Measurements from ENCODE around the gene NPB.
"Not testable (repeated sequence)": the region's sequence is repeated elsewhere in the genome, so short reads cannot be mapped to it uniquely, and the experiment has no call there.

Gene NPB

DNA sequence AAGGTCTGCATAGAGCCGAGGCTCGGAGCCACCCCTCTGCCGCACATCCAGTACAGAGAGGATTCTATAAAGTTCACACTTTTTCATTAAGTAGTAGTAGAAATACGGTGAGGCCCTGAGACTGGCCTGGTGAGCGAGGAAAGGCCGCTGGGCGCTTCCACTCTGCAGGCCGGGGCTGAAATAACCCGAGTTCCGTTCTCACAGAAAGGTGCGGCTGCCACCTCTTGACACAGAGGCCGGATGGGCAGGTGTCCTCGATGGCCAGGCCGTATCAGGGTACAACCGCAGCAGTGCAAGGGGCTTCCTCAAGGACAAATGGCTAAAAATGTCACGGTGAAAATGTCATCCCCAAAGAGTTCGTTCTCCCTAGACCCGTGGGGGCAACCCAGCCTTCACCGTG, 9.9 kb downstream of the NPB start:
- DNase-seq (ENCODE audit: low spot score) = no peak

DNA sequence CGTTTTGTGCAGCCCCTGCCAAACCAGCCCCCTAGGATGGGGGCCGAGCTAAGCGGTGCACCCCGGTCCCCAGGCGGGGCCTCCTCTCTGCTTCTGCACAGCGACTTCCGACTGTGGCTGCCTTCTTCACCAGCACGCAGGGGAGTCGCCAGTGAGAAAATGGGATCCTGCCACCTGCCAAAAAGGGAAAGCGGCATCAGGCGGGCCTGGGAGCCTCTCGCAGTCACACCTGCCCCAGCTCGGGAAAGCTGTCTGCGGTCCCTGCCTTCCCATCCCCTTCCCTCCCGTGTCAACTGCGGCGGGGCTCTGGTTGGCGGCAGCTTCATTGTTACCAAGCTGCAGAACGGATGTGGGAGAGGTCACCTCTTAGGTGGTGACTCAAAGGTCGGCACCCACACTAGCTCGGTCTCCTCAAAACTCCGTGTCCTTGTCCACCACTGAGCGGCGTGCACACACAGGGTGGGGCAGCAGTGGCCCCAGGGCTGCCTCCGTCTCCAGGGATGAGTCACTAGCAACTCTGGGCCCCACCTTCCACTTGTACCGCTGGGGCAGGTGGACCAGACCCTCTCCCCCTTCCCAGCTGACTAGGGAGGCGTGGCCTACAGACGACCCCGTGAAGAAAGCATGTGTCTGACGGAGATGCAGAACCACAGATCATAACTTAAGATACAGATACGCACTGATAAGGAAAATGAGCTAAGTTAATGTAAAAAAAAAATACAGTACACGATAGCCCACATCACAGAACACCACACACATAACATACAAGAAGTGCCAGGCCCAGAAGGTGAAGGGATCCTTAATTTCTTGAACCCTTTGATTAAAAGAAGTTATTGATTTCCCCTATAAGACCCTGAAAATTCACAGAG, 10.6 kb downstream of the NPB start:
- DNase-seq (ENCODE audit: low spot score) = no peak

DNA sequence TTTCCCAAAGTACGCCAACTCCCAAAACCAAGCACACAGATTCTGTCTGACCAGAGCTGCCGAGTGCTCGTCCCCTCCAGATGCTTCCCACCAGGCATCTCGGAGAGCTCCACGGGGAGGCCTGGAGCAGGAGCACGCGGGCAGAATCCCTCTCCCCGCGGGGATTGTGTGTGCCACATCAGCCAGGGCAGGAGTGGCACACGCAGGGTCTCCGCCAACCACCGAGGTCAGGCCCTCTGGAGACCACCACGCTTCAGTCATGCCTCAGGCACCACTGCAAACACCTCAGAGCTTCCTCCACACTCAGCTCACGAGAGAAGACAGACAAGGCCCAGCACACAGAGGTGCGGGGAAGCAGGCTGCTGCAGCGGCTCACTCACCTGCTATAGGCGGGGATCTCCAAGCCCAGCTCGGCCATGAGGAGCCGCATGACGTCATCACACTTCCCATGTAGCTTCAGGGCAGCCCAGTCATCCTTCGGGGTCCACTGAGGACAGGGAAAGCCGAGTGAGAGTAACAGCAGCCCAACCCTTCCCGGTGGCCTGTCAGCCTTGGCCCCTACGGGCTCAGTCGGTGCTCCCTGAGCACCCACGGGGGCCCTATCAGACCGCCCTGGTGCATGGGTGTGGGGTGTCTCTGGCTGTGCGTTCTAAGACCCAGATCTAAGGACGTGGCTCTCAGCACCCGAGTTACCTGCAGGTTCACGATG, 11.5 kb downstream of the NPB start:
- DNase-seq (ENCODE audit: low spot score) = no peak

DNA sequence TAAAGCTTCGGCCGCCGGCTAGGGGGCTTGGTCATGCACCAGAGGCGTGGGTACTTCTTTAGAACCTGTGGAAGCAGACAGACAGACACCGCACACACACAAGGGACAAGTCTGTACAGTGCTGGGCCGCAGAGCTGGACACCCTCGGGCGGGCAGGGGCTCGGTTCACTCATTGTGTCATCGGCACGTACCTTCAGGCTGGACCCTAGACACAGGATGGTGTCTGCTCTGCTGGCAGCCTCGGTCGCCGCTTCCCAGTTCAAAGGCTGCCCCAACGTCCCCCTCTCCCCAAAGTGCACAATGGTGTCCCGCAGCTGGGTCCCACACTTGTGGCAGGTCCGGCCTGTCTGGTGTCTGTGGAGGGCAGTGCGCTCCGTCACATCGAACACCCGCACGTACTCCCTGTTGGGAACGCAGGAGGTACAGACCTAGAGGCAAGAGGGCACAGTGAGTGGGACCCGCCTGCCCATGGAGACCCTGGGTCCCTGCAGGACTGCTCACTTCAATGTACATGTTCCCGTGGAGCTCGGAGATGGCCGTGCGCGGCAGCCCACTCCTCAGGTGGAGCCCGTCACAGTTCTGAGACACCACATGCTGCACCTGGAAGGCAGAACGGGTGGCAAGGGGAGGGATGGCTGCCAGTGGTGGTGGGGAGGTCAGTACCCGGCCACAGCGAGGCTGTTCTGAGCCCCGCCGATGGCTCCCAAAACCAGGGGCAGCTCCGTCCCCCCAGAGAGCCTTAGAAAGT, 12.2 kb downstream of the NPB start:
- DNase-seq (ENCODE audit: low spot score) = no peak

DNA sequence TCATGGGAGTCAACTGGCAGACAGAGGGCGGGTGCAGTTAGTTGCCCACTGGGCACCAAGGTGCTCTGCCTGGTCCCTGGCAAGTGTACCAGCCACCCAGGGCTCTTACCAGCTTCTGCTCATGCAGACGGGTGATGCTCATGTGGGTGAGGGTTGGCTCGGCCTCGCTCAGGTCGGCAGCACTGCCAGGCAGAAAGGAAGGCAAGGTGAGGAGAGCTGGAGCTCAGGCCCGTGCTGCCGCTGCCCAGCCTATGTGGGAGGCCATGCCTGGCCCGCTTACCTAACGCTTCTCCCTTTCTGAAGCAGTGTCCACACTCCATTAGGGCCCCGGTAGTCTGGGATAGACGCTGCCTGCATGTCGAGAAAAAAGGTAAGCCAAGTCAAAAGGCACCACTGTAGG, 13.3 kb downstream of the NPB start:
- DNase-seq (ENCODE audit: low spot score) = no peak

DNA sequence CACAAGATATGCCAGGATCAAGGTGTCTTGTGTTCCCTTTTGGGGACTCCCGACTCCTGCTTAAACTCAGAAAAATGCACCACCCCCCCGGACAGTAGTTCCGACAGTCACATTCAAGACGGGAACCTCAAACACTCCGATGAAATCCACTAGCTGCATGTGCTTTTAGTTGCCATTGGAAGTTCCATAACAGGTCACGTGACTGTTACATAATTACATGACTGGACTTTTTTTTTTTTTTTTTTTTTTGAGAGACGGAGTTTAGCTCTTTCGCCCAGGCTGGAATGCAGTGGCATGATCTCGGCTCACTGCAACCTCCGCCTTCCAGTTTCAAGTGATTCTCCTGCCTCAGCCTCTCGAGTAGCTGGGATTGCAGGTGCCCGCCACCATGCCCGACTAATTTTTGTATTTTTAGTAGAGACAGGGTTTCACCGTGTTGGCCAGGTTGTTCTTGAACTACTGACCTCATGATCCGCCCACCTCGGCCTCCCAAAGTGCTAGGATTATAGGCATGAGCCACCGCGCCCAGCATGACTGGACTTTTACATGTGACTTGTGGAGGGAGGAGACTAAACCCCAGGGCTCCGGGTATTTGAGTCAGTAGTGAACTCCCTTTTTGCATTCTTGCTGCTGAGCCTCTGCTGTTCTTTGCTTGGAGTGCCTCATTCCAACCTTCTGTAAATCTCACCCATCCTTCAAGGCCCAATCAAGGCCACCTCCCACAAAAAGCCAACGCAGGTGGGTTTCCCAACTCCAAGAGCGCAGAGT, 14.4 kb downstream of the NPB start:
- peak; percentile 70 for DNase-seq (ENCODE audit: low spot score)

DNA sequence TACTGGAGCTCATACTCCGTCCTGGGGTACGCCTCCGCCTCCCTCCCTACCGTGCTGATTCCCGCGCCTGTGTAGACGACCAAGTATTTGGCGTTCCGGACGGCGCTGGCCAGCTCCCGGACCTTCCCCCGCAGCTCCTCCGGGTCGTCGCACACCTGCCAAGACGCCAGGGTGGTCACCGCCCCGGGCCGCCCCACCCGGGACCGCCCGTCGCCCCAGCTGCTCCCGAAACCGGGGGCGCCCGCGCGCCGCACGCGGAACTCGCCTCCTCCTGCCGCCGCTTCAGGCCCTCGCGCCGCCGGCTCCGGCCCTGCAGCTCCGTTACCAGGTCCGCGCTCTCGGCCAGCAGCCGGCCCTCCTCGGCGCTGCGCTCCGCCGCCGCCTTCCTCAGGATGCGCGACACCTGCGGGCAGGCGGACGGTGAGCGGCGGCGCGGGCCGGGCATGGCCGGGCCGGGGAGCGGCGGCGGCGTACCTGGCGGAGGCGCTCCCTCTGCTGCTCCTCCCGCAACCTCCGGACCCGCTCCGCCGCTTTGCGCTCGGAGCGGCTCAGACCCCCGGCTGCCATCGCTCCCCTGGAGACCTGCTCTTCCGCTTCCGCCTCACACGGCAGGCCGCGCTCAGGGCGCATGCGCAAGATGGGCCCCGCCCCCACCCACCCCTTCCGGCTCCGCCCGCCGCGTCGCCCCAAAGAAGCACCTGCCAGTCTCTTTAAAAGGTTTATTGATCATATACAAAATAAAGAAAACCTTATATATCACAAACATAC, 15.7 kb downstream of the NPB start, which contains the start of gene SIRT7:
TSS of gene SIRT7 (minus strand) at position 612 of the 768 bp plus-strand sequence. CDS start at position 567, 45 bp downstream.
- DNase-seq (ENCODE audit: low spot score) = peak; percentile 97

DNA sequence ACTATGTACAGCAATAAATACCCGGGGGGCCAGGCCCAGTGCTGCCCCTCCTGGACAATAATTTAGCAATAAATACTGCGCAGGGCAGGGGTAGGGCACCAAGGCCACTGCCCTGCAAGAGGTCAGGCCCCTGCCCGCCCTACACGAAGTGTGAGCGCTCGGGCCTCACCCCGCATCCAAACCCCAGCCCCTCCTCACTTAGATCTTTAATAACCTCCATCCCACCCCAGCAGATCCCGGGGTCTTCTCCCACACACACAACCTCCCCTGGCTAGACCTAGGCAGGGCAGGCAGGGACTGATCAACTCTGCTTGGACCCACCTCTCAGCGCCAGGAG, 16.3 kb downstream of the NPB start:
- not testable (repeated sequence) for DNase-seq (ENCODE audit: low spot score)

DNA sequence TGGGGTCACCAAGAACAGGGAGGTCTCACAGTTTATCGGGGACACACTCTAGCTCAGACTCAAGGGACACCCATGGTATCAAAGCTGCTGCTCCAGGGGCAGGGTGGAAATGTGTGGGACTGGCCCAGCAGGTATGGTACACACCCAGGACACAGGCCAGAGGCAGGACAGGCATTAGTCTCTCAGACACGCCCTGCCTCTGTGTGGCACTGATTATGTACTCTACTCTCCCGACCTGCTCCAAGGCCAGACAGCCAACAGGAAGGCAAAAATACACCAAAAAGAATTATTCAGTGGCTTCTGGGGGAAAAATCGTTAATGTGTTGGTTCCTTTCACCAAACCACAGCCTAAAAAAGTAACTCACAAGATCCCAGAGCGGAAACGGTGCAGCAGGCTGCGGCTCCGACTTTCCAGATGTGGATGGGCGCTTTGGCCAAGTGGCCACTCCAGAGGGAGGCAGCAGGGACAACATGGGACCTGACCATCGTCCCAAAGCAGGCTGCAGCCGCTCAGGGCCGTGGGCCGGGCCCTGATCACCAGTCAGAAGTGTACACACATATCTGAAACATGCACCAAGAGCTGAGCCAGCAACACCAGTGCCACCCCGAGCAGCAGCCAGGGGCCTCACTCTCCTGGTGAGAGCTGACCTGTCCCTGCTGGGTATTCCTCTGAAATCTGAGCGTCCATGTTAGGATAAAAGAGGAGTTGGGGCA, 17.0 kb downstream of the NPB start:
- no peak for DNase-seq (ENCODE audit: low spot score)

DNA sequence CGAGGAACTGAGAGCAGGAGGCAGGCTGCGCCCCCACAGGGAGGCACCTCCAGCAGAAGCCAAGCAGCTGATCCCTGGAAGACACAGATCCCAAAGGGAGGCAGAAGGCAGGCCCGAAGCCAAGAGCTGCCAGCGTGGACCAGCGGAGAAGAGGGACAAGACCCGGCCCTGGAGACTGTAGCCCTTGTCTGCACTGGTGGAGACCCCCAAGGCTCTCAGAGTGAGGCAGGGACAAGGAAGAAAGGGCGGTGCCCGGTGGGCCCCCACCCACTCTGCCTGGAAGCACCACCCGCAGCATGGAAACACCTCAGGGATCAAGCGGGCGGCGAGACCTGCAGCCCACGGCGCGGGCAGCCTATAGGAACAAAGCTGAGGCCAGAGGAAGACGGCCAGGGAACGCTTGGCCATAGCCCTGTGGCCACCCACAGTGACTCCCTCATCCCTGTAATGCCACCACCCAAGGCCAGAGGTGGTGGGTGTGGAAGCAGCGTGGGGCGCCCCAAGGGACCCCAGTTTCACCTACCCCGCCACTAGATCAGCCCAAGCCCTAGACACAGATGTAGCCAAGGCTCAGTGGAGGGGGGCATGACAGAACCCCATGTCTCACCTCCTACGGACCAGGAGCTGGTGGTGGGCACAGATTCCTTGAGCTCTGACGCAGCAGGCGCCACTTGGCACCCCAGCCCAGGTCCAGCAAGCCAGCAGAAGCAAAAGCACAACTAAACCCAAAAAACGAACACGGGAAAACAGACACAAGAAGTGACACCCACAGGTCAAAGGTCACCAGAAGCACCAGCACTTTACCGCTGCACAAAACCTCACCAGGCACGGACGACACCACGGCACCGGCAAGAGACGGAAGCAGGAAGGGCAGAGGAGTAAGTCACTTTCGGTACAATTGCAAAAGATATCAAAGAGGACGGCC, 18.8 kb downstream of the NPB start:
- DNase-seq (ENCODE audit: low spot score) = no peak

DNA sequence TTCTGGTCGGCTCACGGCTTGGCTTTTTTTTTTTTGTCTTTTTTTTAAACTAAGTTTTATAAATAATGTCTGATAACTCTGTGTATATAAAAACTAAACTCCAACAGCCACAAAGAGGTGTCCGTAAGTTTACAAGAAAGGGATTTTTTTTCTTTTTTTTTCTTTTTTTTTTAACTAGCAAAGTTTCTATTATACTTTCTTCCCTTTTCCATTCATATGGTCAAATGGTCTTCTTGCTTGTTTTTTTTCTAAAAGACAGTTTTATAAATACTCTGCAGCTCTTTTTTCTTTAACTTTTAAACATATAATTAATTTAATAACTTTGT, 19.5 kb downstream of the NPB start:
- DNase-seq (ENCODE audit: low spot score) = no peak

DNA sequence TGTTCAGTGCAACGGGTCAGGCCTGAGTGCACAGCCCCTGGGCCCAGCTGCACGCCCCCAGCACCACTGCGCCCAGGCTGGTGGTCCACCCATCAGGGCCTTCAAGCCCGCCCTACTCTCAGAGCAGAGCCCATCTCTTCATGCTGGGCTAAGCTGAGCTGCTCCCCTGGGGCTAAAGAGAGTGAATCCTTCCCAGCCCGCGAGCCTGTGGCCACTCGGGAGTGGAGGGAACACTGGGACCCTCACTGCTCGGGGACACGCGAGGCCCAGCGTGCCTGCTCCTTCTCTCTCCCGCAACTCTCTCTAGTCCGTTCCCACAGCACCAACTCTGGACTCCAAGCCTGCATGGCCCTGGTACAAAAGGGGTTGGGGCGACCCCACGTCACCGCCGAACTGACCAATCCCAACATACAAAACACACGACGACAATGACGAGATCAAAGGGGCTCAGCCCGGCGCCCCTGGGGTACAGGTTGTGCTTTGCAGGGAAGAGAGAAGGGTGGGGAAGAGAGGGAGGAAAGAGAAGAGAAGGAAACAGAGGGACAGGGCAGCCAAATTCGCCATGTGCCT, 20.0 kb downstream of the NPB start:
- no peak for DNase-seq (ENCODE audit: low spot score)

DNA sequence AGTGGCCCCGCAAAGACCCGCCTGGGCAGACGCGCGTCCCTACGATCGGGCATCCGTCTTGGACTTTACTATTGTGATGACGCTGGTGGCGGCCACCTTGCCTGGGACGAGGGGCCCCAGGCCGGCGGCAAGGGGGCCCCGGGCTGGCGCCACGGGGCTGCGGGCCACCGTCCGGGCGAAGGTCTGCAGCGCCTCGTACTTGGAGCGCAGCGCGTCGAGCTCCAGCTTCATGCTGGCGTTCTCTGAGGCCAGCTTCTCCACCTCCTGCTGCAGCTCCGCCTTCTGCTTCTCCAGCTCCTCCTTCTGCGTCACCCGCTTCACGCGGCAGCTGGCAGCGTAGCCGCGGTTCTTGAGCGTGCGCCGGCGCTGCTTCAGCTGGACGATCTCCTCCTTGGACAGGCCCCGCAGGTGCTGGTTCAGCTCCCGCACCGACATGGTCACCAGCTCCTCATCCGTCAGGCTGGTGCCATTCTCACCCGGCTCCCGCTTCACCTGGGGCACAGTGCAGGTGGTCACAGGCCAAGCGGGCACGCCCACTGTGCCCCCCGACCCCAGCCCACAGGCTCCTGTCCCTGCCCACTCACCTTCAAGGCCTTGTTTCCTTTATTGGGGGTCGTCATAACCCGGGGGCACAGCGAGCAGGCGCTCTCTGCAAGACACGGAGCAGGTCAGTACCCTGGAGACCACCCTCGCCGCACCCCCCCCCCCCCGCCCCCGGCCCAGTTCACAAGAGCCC, 20.7 kb downstream of the NPB start:
- DNase-seq (ENCODE audit: low spot score) = no peak

DNA sequence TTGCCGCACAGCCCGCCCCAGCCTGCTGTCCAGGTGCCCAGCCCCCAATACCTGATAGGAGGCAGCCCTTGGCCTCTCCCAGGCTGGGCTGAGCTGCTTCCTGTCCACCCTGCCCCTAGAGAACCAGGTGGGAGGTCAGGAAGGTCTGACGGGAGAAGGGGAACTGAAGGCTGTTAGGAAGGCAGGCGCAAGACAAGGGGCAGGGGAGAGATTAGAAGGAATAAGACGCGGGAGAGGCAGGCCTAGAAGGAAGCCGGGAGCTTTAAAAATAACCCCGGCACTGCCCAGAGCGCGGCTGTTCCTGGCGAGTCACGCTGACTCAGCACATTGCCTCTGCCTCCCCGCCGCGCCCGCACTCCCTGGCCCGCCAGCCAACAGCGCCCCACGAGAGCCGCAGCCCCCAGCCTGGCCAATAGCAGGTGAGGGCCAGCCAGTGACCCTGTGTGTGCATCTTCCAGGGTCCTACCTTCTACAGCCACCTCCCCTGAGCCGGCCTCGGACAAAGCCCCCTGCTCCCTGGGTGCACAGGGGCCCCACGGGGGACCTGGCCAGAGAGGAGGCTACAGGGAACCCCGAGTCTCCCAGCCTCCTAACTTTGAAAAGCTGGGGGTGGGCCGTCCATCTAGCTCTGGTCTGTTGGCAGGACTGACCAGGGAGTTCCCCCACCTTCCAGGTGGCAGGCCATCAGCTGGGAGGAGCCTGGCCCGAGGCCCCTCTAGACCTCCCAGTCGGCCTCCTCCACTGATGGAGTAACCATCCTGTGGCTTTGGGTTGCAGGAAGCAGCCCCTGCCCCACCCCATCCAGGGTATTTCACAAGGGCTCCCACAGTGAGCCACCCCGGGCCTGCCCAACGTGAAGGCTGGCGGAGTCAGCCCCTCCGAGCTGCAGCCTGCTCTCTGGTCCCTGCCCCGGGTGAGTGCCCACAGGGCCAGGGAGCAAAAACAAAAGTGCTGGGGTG, 21.5 kb downstream of the NPB start:
- peak; percentile 80 for DNase-seq (ENCODE audit: low spot score)

DNA sequence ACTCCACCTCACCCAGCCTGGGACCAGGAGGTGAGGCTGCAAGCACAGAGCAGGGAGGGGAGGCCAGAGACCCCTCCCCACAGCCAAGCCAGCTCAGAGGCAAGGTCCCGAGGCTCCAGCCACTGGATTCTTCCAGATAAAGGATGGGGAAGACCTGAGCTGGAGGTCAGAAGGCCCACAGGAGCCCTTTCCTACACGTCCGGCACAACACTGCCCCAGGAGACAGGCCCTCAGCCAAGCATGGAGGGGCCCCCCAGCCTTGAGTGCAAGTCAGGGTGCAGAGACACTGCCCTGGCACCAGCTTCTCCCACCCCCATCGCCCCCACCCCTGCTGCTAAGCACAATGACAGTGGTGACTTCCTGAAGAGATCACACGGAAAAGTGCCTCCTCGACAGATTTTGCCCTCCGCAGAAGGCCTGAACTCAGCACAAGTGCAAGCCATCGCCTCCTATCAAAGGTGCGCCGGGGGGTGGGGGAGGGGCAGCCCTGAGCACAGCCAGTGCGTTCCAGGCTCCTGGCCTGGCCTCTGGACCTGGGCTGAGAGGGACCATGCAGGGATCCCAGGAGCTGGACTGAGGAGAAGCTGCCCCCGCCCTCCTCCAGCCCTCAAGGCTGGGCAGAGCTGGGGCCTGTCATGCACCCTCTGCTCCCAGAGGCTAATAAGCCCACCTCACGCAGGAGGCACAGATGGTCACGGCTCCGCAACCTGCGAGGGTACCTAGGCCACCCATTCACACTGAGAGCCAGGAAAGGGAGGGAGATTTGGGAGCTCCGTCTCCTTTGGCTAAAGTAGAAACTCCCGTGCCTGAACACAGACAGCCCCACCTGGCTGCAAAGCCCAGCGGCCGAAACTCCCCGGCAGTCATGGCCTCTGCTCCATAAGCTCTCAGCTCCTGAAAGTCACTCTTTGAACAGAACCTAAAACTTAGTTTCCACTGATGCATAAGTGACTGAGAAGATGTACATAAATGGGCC, 22.8 kb downstream of the NPB start:
- no peak for DNase-seq (ENCODE audit: low spot score)

DNA sequence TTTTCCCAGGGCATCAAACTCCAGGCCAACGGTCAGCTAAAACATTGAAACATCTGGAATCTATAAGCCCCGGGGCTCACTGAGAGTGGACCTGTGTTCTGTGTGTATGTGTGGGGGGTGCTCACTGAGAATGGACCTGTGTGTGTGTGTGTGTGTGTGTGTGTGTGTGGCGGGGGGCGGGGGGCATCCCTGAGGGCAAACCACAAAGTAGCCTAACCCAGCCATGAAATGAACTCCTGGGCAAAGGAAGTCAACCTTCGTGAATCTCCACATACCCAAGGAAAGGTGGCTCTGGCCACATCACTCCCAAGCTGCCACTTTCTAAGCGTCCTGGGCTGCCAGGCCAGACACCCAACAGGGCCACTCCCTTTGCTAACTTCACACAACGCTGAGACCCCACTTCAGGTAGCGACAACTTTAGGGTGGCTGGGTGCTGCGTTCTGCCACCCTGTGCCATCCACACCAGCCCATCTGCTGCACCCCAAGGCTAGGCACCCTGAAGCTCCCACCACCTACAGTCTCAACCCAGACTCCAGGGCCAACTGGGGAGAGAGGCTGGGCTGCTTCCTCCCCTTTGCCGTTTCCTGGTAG, 23.9 kb downstream of the NPB start:
- DNase-seq (ENCODE audit: low spot score) = no peak
